H9 (cell line): Measurements from ENCODE around the gene SUPT3H. TPM values are rescaled to one million over a fixed set of nuclear protein-coding genes. Genes with fewer than 3 reads are reported as not detected.

Experiments used
- DNase-seq: peaks from one replicate; pipeline ENCODE4 v3.0.0-alpha.2; 2017
- H2AFZ ChIP-seq: one replicate; pipeline ENCODE4 v1.6.1; 2013; ENCODE audit warnings: mild to moderate bottlenecking, low read length, control low read depth, moderate library complexity
- H2AK5ac ChIP-seq: 2 replicates; pipeline ENCODE4 v1.6.1; 2013; ENCODE audit warnings: low read length, control low read depth, mixed read lengths; ENCODE audit not compliant: insufficient read length
- H2BK120ac ChIP-seq: one replicate; pipeline ENCODE4 v1.6.1; 2013; ENCODE audit warnings: low read depth, mild to moderate bottlenecking, low read length, control low read depth, inconsistent platforms; ENCODE audit not compliant: poor library complexity, severe bottlenecking
- H2BK12ac ChIP-seq: 2 replicates; pipeline ENCODE4 v1.6.1; 2013; ENCODE audit warnings: low read length, control low read depth, mixed read lengths, low read depth; ENCODE audit not compliant: insufficient read length
- H2BK15ac ChIP-seq: 2 replicates; pipeline ENCODE4 v1.6.1; 2013; ENCODE audit warnings: low read depth, low read length, control low read depth
- H2BK20ac ChIP-seq: one replicate; pipeline ENCODE4 v1.6.1; 2013; ENCODE audit warnings: low read depth, mild to moderate bottlenecking, low read length, control low read depth, inconsistent platforms; ENCODE audit not compliant: poor library complexity, severe bottlenecking
- H2BK5ac ChIP-seq: 2 replicates; pipeline ENCODE4 v1.6.1; 2013; ENCODE audit warnings: low read length, control low read depth, mixed read lengths; ENCODE audit not compliant: insufficient read length
- H3K14ac ChIP-seq: 2 replicates; pipeline ENCODE4 v1.6.1; 2013; ENCODE audit warnings: low read length, control low read depth; ENCODE audit not compliant: insufficient read depth
- H3K18ac ChIP-seq: 2 replicates; pipeline ENCODE4 v1.6.1; 2013; ENCODE audit warnings: low read depth, mild to moderate bottlenecking, mixed read lengths, low read length, control low read depth; ENCODE audit not compliant: insufficient read length
- H3K23ac ChIP-seq: 2 replicates; pipeline ENCODE4 v1.6.1; 2013; ENCODE audit warnings: low read length, control low read depth, mixed read lengths, low read depth; ENCODE audit not compliant: insufficient read length
- H3K23me2 ChIP-seq: 2 replicates; pipeline ENCODE4 v1.6.1; 2013; ENCODE audit warnings: low read depth, mild to moderate bottlenecking, mixed read lengths, low read length, control low read depth; ENCODE audit not compliant: insufficient read length, poor library complexity, severe bottlenecking
- H3K27ac ChIP-seq: 2 replicates; pipeline ENCODE4 v1.5.1; 2013; ENCODE audit warnings: low read length, control low read depth, mixed read lengths, low read depth; ENCODE audit not compliant: insufficient read length
- H3K27me3 ChIP-seq: 2 replicates; pipeline ENCODE4 v1.6.1; 2013; ENCODE audit warnings: low read length, control low read depth, inconsistent platforms; ENCODE audit not compliant: insufficient read depth
- H3K4ac ChIP-seq: 2 replicates; pipeline ENCODE4 v1.6.1; 2013; ENCODE audit warnings: low read depth, mild to moderate bottlenecking, control low read depth, inconsistent platforms, low read length, moderate library complexity
- H3K4me1 ChIP-seq: 2 replicates; pipeline ENCODE4 v1.6.1; 2013; ENCODE audit warnings: low read length, control low read depth, inconsistent platforms; ENCODE audit not compliant: insufficient read depth
- H3K4me2 ChIP-seq: 2 replicates; pipeline ENCODE4 v1.6.1; 2013; ENCODE audit warnings: low read length, control low read depth, mixed read lengths; ENCODE audit not compliant: insufficient read length, insufficient read depth
- H3K56ac ChIP-seq: 2 replicates; pipeline ENCODE4 v1.6.1; 2013; ENCODE audit warnings: low read depth, mild to moderate bottlenecking, mixed read lengths, low read length, control low read depth; ENCODE audit not compliant: insufficient read length
- H3K79me1 ChIP-seq: 2 replicates; pipeline ENCODE4 v1.6.1; 2013; ENCODE audit warnings: low read depth, mild to moderate bottlenecking, moderate library complexity, low read length, control low read depth, inconsistent platforms; ENCODE audit not compliant: insufficient read depth, poor library complexity, severe bottlenecking
- H3K79me2 ChIP-seq: 2 replicates; pipeline ENCODE4 v1.6.1; 2013; ENCODE audit warnings: low read length, control low read depth, inconsistent platforms; ENCODE audit not compliant: insufficient read depth
- H3K9ac ChIP-seq: 2 replicates; pipeline ENCODE4 v1.6.1; 2013; ENCODE audit warnings: low read length, control low read depth, mixed read lengths; ENCODE audit not compliant: insufficient read length; ENCODE audit errors: extremely low read depth
- H3K9me3 ChIP-seq: one replicate; pipeline ENCODE4 v1.6.1; 2013; ENCODE audit warnings: low read depth, low read length, inconsistent platforms; ENCODE audit not compliant: control insufficient read depth
- H3T11ph ChIP-seq: one replicate; pipeline ENCODE4 v1.6.1; 2013; ENCODE audit warnings: mild to moderate bottlenecking, low read length, control low read depth, inconsistent platforms
- H4K20me1 ChIP-seq: one replicate; pipeline ENCODE4 v1.6.1; 2013; ENCODE audit not compliant: control insufficient read depth, insufficient read length, insufficient read depth
- H4K5ac ChIP-seq: 2 replicates; pipeline ENCODE4 v1.6.1; 2013; ENCODE audit warnings: low read depth, mild to moderate bottlenecking, mixed read lengths, low read length, control low read depth; ENCODE audit not compliant: insufficient read length
- H4K8ac ChIP-seq: replicated peaks from 2 replicates; pipeline ENCODE4 v1.6.1; 2013; ENCODE audit warnings: low read length, control low read depth, mixed read lengths, low read depth; ENCODE audit not compliant: insufficient read length
- H4K91ac ChIP-seq: 2 replicates; pipeline ENCODE4 v1.6.1; 2013; ENCODE audit warnings: low read depth, mild to moderate bottlenecking, moderate library complexity, mixed read lengths, low read length, control low read depth; ENCODE audit not compliant: insufficient read length
- H3K27ac Mint-ChIP-seq, 3 experiments: 2 replicates in 2 of 3; 3 replicates in 1 of 3; pipeline ENCODE4 v1.8.0; 2020 to 2021; ENCODE audit warnings: mixed read lengths in 3 of 3, mild to moderate bottlenecking in 1 of 3, moderate library complexity in 1 of 3
- H3K27me3 Mint-ChIP-seq: 2 replicates; pipeline ENCODE4 v1.8.0; 2021; ENCODE audit warnings: low read depth, mild to moderate bottlenecking, moderate library complexity, mixed read lengths
- H3K36me3 Mint-ChIP-seq, 3 experiments: 2 replicates in 2 of 3; 3 replicates in 1 of 3; pipeline ENCODE4 v1.8.0; 2020 to 2021; ENCODE audit warnings: low read depth in 3 of 3, mixed read lengths in 3 of 3; ENCODE audit not compliant: insufficient read depth in 1 of 3
- H3K4me1 Mint-ChIP-seq, 2 experiments: 2 replicates each; pipeline ENCODE4 v1.8.0; 2020; ENCODE audit warnings: mixed read lengths in 2 of 2
- H3K4me3 Mint-ChIP-seq, 2 experiments: 2 replicates in 1 of 2; 3 replicates in 1 of 2; pipeline ENCODE4 v1.8.0; 2020 to 2021; ENCODE audit warnings: mild to moderate bottlenecking in 2 of 2, mixed read lengths in 2 of 2, moderate library complexity in 1 of 2
- H3K9me3 Mint-ChIP-seq, 2 experiments: 2 replicates in 1 of 2; 3 replicates in 1 of 2; pipeline ENCODE4 v1.8.0; 2020; ENCODE audit warnings: mild to moderate bottlenecking in 2 of 2, mixed read lengths in 2 of 2, moderate library complexity in 1 of 2
- CTCF ChIP-seq: fragments of 200-600 bp; sonication (generic); conservative IDR thresholded peaks from 3 replicates; pipeline ENCODE4 v1.8.0; 2021; ENCODE audit warnings: antibody characterized with exemption, mild to moderate bottlenecking
- total RNA-seq: library from RNA; stranded (reverse); gene quantifications from 2 replicates; pipeline ENCODE4 v1.2.1, GENCODE V29; 2021

Gene SUPT3H
- total RNA-seq, 1 experiment from 2014 or later = 22.5 TPM

- Mint-ChIP-seq H3K36me3 (no peaks in the 10 kb centered on the region), H3K4me3 (no peak overlapping the region), H3K9me3 (no peaks in the 10 kb centered on the region), H3K27me3 (no peaks in the 10 kb centered on the region), H3K4me1 (no peaks in the 10 kb centered on the region; a peak in 2 of 4 replicates), H3K27ac (no peak overlapping the region)
- Histone ChIP-seq H3K4me1 (no peaks in the 10 kb centered on the region), H3K79me2 (no peaks in the 10 kb centered on the region; the same call in 1 of the 2 replicates), H4K8ac (no peak overlapping the region), H3K27me3 (no peaks in the 10 kb centered on the region), H3K9ac (no peak overlapping the region), H3K4ac (no peak overlapping the region), H3K9me3 (no peaks in the 10 kb centered on the region), H2AK5ac (no peak overlapping the region), H4K91ac (no peak overlapping the region), H2BK15ac (no peak overlapping the region), H4K5ac (no peak overlapping the region), H4K20me1 (no peaks in the 10 kb centered on the region), H3K4me2 (no peak overlapping the region), H3K27ac (no peak overlapping the region), H2BK20ac (no peak overlapping the region), H3K18ac (no peak overlapping the region), H3K14ac (no peak overlapping the region), H2BK12ac (no peak overlapping the region), H2AFZ (no peak overlapping the region), H3T11ph (no peak overlapping the region), H3K23me2 (no peaks in the 10 kb centered on the region), H3K79me1 (no peaks in the 10 kb centered on the region), H2BK5ac (no peak overlapping the region), H3K23ac (no peak overlapping the region), H2BK120ac (no peak overlapping the region), H3K56ac (no peak overlapping the region)
- no peak for DNase-seq
- TF ChIP-seq CTCF = no peak
Measured at GRCh38 chr6:45364466-45364865, 13.3 kb downstream of the SUPT3H start.
